ENCODE results near the gene ZNF565. TPM values are rescaled to one million over a fixed set of nuclear protein-coding genes. Genes with fewer than 3 reads are reported as not detected.

ZNF565 gene
- total RNA-seq, 1 experiment from 2014 or later: 3.2 TPM

DNA sequence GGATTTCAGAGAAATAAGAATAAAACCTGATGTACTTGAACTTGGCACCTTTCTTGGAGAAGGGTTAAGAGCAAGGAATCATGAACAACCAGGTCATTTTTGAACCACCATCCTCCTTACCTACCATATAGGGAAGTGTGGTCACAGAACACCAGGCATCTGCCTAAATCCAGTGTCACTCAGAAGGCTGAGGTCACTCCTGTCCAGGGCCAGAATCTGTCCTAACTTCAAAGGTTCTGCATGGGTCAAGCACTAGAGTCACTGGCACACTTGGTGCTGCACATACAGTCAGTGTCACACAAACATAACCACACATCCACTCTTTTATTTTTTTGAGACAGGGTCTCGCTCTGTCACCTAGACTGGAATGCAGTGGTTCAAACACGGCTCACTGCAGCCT lies 1.6 kb downstream of the ZNF565 start:
- ChIA-PET POLR2A (interaction anchor here (0.7 kb wide), 1 partner anchor 277 kb away, joined by 3 read pairs; no protein-coding TSS in a partner anchor), CTCF (no interaction called here), RAD21 (ENCODE audit: low non-redundant PET in 1 of 2, low total read pairs in 2 of 2, uncharacterized antibody in 2 of 2, unreplicated experiment in 2 of 2) (no interaction called here)
- H3K9me3 ChIP-seq (ENCODE audit: control insufficient read depth in 1 of 2, insufficient read depth in 1 of 2, low read depth in 1 of 2, low read length in 2 of 2): no peaks in the 10 kb centered on the region
- intact Hi-C loops (cut with micrococcal nuclease): loop anchor here (10.0 kb wide), 3 partner anchors 162 to 1002 kb away; partner anchors contain the start of genes ZFP14, ZNF383, ZNF567 and ZNF585B
- no peaks in the 10 kb centered on the region; a peak in 2 of 4 replicates for H3K36me3 ChIP-seq (ENCODE audit: control insufficient read depth in 1 of 2, insufficient read depth in 2 of 2, low read length in 2 of 2)
- H3K27me3 ChIP-seq (ENCODE audit: insufficient read depth, low read length): no peaks in the 10 kb centered on the region
- no peaks in the 10 kb centered on the region for H3K9me2 ChIP-seq (ENCODE audit: insufficient read depth)
- BruUV-seq (replicated peaks): no TSS peak
- DNase-seq (ENCODE audit: low read depth, low spot score): no peak
- H3K9ac ChIP-seq (ENCODE audit: low read length): no peak overlapping the region
- no peaks in the 10 kb centered on the region for H4K20me1 ChIP-seq (ENCODE audit: insufficient read depth)
- no peak for ATAC-seq
- H2AFZ ChIP-seq (ENCODE audit: low read depth, low read length, poor library complexity, severe bottlenecking): no peak overlapping the region
- no peak overlapping the region for H3K4me2 ChIP-seq (ENCODE audit: low read length)
- TF ChIP-seq EZH2phosphoT487 (IDR thresholded peaks at IDR 0.05; ENCODE audit: borderline replicate concordance): no peak
- TF ChIP-seq ZFX (IDR thresholded peaks at IDR 0.05): no peak
- TF ChIP-seq, protein P1, sequence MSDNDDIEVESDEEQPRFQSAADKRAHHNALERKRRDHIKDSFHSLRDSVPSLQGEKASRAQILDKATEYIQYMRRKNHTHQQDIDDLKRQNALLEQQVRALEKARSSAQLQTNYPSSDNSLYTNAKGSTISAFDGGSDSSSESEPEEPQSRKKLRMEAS (IDR thresholded peaks at IDR 0.05): no peak
- no peak for TF ChIP-seq YY1 (IDR thresholded peaks at IDR 0.05; ENCODE audit: extremely low read depth, insufficient replicate concordance, low read depth, low read length)
- no peak for TF ChIP-seq SIN3A (IDR thresholded peaks at IDR 0.05; ENCODE audit: low read depth)
- TF ChIP-seq POLR2AphosphoS5 (IDR thresholded peaks at IDR 0.05; ENCODE audit: low read depth, low read length): no peak
- no peak for TF ChIP-seq TCF7L2 (IDR thresholded peaks at IDR 0.05; ENCODE audit: borderline replicate concordance, extremely low read depth, insufficient read depth, insufficient read length)
- TF ChIP-seq, protein P2, sequence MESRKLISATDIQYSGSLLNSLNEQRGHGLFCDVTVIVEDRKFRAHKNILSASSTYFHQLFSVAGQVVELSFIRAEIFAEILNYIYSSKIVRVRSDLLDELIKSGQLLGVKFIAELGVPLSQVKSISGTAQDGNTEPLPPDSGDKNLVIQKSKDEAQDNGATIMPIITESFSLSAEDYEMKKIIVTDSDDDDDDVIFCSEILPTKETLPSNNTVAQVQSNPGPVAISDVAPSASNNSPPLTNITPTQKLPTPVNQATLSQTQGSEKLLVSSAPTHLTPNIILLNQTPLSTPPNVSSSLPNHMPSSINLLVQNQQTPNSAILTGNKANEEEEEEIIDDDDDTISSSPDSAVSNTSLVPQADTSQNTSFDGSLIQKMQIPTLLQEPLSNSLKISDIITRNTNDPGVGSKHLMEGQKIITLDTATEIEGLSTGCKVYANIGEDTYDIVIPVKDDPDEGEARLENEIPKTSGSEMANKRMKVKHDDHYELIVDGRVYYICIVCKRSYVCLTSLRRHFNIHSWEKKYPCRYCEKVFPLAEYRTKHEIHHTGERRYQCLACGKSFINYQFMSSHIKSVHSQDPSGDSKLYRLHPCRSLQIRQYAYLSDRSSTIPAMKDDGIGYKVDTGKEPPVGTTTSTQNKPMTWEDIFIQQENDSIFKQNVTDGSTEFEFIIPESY (IDR thresholded peaks at IDR 0.05; ENCODE audit: extremely low read depth, insufficient replicate concordance, low read length): no peak
- TF ChIP-seq, protein P3, sequence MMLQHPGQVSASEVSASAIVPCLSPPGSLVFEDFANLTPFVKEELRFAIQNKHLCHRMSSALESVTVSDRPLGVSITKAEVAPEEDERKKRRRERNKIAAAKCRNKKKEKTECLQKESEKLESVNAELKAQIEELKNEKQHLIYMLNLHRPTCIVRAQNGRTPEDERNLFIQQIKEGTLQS (IDR thresholded peaks at IDR 0.05): no peak
- peaks cover 45% of the 10 kb centered on the region for H3K79me2 ChIP-seq (ENCODE audit: insufficient read depth, low read length)
- H3K27ac ChIP-seq (ENCODE audit: low read depth, low read length): no peak overlapping the region
- peaks cover 10 to 16% of the 10 kb centered on the region in 2 experiments for H3K4me1 ChIP-seq (ENCODE audit: control insufficient read depth in 1 of 2, insufficient read depth in 2 of 2, low read length in 2 of 2)
- no peak overlapping the region for H3K4me3 ChIP-seq (replicated peaks in 1 of 2; ENCODE audit: low read depth in 1 of 2, low read length in 2 of 2)
